ENCODE data around the gene SH3GL3. TPM values are rescaled to one million over a fixed set of nuclear protein-coding genes. Genes with fewer than 3 reads are reported as not detected.

Gene SH3GL3
- total and polyA plus RNA-seq, 2 of the 13 experiments (the other 11 are each of a cell fraction or from before 2014, with no cell fraction given), result not detected

DNA sequence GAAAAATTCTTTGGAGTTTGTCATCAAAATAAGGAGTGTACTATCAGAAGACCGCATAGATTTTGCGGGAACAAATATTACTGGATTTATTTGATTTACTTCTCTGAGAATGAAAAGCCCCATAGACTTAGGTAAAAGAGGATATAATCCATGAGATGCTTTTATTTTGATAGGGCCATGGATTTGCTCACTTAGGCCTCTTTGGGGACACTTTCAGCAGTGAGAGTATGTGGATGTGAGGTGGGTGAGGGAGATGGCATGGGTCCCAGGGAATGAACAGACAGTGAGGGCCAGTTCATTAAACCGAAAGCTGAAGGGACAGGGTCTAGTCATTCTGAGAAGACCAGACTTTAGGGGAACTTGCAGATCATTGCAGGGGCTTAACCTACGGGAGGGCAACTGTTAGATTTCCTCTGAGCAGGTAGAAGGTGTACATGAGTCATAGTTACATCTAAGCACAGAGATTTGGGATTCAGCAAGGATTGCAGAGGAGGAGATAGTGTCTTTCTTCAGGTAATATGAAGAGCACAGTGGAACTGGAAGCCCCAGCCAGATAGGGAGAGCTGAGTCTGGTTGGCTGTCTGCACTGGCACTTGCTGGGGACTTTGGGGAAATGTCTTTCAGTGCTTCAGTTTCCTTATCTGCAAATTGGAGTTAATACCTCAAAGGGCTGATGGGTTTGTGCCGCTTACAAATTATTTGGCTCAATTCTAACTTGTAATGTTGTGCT, 30.8 kb downstream of the SH3GL3 start:
- no peaks in the 10 kb centered on the region; a peak in 1 of 5 replicates for H3K27me3 ChIP-seq (ENCODE audit: control insufficient read depth in 1 of 2, insufficient read depth in 2 of 2, low read length in 2 of 2)
- H4K20me1 ChIP-seq (ENCODE audit: insufficient read depth, low read length), result no peaks in the 10 kb centered on the region
- no peak overlapping the region for H3K27ac ChIP-seq (ENCODE audit: extremely low read length, insufficient read depth, low read length)
- no peak overlapping the region for H3K4me2 ChIP-seq (ENCODE audit: low read depth, low read length)
- no peak overlapping the region for H3K9ac ChIP-seq (ENCODE audit: insufficient read depth, low read depth, low read length)
- ATAC-seq (no peak), FAIRE-seq (no peak), DNase-seq (ENCODE audit: low spot score) (no peak)
- no peak overlapping the region for H2AFZ ChIP-seq (ENCODE audit: low read length)
- no peaks in the 10 kb centered on the region for H3K36me3 ChIP-seq (replicated peaks in 1 of 2; ENCODE audit: control insufficient read depth in 1 of 2, insufficient read depth in 2 of 2, low read length in 2 of 2)
- intact Hi-C loops (cut with micrococcal nuclease; ENCODE audit: unreplicated experiment), result no loop called here
- no peaks in the 10 kb centered on the region for H3K9me3 ChIP-seq (ENCODE audit: low read length)
- ChIA-PET CTCF (ENCODE audit: low intra/inter-chr PET ratio, low total read pairs) (no interaction called here), POLR2A (no interaction called here)
- 25% methylated on average over 5 of the region's 5 CpGs for WGBS (ENCODE audit: low lambda C conversion rate)
- no peaks in the 10 kb centered on the region for H3K4me1 ChIP-seq (ENCODE audit: insufficient read depth, low read length)
- BruUV-seq (replicated peaks), result no TSS peak
- no peaks in the 10 kb centered on the region for H3K79me2 ChIP-seq (ENCODE audit: insufficient read depth, low read length)
- no peak overlapping the region for H3K4me3 ChIP-seq (replicated peaks in 1 of 3; ENCODE audit: insufficient read depth in 1 of 3, low read depth in 2 of 3, low read length in 3 of 3)
- in situ Hi-C loops (cut with HindIII; ENCODE audit: extremely low pct_ligation_motif_present, low pct_unique_long_range_greater_than_20kb), result no loop called here
- TF ChIP-seq IRX3 (CRISPR knock-in tag; IDR thresholded peaks at IDR 0.05; ENCODE audit: borderline replicate concordance, low read depth), result no peak
- TF ChIP-seq MEIS1 (CRISPR knock-in tag; IDR thresholded peaks at IDR 0.05; ENCODE audit: borderline replicate concordance), result no peak
- no peak for TF ChIP-seq ZNF230 (CRISPR knock-in tag; IDR thresholded peaks at IDR 0.05)
- no peak for TF ChIP-seq ZNF841 (CRISPR knock-in tag; IDR thresholded peaks at IDR 0.05; ENCODE audit: borderline replicate concordance)
- TF ChIP-seq ZBTB7B (CRISPR knock-in tag; IDR thresholded peaks at IDR 0.05), result no peak
- no peak for TF ChIP-seq ZNF782 (CRISPR knock-in tag; IDR thresholded peaks at IDR 0.05; ENCODE audit: borderline replicate concordance)
- no peak for TF ChIP-seq ZNF670 (CRISPR knock-in tag; IDR thresholded peaks at IDR 0.05; ENCODE audit: borderline replicate concordance)
- TF ChIP-seq SIN3A (IDR thresholded peaks at IDR 0.05; ENCODE audit: borderline replicate concordance, low read depth, low read length), result no peak
- TF ChIP-seq ETV6 (CRISPR knock-in tag; conservative IDR thresholded peaks at IDR 0.05), result no peak
- TF ChIP-seq, protein P1, sequence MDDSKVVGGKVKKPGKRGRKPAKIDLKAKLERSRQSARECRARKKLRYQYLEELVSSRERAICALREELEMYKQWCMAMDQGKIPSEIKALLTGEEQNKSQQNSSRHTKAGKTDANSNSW (CRISPR knock-in tag; IDR thresholded peaks at IDR 0.05; ENCODE audit: borderline replicate concordance), result no peak
- no peak for TF ChIP-seq ZNF878 (CRISPR knock-in tag; IDR thresholded peaks at IDR 0.05)
- TF ChIP-seq, protein P2, sequence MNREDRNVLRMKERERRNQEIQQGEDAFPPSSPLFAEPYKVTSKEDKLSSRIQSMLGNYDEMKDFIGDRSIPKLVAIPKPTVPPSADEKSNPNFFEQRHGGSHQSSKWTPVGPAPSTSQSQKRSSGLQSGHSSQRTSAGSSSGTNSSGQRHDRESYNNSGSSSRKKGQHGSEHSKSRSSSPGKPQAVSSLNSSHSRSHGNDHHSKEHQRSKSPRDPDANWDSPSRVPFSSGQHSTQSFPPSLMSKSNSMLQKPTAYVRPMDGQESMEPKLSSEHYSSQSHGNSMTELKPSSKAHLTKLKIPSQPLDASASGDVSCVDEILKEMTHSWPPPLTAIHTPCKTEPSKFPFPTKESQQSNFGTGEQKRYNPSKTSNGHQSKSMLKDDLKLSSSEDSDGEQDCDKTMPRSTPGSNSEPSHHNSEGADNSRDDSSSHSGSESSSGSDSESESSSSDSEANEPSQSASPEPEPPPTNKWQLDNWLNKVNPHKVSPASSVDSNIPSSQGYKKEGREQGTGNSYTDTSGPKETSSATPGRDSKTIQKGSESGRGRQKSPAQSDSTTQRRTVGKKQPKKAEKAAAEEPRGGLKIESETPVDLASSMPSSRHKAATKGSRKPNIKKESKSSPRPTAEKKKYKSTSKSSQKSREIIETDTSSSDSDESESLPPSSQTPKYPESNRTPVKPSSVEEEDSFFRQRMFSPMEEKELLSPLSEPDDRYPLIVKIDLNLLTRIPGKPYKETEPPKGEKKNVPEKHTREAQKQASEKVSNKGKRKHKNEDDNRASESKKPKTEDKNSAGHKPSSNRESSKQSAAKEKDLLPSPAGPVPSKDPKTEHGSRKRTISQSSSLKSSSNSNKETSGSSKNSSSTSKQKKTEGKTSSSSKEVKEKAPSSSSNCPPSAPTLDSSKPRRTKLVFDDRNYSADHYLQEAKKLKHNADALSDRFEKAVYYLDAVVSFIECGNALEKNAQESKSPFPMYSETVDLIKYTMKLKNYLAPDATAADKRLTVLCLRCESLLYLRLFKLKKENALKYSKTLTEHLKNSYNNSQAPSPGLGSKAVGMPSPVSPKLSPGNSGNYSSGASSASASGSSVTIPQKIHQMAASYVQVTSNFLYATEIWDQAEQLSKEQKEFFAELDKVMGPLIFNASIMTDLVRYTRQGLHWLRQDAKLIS (CRISPR knock-in tag; IDR thresholded peaks at IDR 0.05), result no peak
- no peak for TF ChIP-seq SRY (CRISPR knock-in tag; IDR thresholded peaks at IDR 0.05)
- no peak for TF ChIP-seq TAF1 (CRISPR knock-in tag; IDR thresholded peaks at IDR 0.05)
- TF ChIP-seq, protein P3, sequence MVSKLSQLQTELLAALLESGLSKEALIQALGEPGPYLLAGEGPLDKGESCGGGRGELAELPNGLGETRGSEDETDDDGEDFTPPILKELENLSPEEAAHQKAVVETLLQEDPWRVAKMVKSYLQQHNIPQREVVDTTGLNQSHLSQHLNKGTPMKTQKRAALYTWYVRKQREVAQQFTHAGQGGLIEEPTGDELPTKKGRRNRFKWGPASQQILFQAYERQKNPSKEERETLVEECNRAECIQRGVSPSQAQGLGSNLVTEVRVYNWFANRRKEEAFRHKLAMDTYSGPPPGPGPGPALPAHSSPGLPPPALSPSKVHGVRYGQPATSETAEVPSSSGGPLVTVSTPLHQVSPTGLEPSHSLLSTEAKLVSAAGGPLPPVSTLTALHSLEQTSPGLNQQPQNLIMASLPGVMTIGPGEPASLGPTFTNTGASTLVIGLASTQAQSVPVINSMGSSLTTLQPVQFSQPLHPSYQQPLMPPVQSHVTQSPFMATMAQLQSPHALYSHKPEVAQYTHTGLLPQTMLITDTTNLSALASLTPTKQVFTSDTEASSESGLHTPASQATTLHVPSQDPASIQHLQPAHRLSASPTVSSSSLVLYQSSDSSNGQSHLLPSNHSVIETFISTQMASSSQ (IDR thresholded peaks at IDR 0.05; ENCODE audit: low read depth), result no peak
- TF ChIP-seq, protein P3 (CRISPR knock-in tag; IDR thresholded peaks at IDR 0.05; ENCODE audit: borderline replicate concordance), result no peak
- no peak for TF ChIP-seq REPIN1 (CRISPR knock-in tag; IDR thresholded peaks at IDR 0.05; ENCODE audit: borderline replicate concordance, low read depth)
- TF ChIP-seq KDM6A (CRISPR knock-in tag; IDR thresholded peaks at IDR 0.05; ENCODE audit: low read depth), result no peak

Data from HepG2 (cell line).